ENCODE data around the gene TMEM53.

The TMEM53 gene

DNA sequence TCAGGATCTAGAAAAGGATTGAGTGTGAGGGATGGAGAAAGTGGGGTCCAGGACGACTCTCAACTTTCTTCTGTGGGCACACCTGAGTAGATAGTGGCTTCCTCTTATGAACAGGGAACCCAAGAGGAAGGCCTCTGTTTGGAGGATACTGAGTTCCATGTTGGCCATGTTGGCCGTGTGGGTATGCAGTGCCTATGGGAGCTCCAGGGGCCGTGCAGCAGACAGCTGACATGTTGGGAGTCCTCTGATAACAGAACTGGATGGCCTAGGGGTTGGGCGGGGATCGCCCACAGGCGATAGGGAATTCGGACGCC is 43.0 kb downstream of the TMEM53 start:
- TF ChIP-seq, protein P1, sequence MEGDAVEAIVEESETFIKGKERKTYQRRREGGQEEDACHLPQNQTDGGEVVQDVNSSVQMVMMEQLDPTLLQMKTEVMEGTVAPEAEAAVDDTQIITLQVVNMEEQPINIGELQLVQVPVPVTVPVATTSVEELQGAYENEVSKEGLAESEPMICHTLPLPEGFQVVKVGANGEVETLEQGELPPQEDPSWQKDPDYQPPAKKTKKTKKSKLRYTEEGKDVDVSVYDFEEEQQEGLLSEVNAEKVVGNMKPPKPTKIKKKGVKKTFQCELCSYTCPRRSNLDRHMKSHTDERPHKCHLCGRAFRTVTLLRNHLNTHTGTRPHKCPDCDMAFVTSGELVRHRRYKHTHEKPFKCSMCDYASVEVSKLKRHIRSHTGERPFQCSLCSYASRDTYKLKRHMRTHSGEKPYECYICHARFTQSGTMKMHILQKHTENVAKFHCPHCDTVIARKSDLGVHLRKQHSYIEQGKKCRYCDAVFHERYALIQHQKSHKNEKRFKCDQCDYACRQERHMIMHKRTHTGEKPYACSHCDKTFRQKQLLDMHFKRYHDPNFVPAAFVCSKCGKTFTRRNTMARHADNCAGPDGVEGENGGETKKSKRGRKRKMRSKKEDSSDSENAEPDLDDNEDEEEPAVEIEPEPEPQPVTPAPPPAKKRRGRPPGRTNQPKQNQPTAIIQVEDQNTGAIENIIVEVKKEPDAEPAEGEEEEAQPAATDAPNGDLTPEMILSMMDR (IDR thresholded peaks at IDR 0.05; ENCODE audit: low read length, missing control alignments), result no peak
- no peak for DNase-seq (ENCODE audit: low read depth)
- peak overlapping the region; percentile 63 for H3K4me3 ChIP-seq (replicated peaks; ENCODE audit: low read depth, low read length)

DNA sequence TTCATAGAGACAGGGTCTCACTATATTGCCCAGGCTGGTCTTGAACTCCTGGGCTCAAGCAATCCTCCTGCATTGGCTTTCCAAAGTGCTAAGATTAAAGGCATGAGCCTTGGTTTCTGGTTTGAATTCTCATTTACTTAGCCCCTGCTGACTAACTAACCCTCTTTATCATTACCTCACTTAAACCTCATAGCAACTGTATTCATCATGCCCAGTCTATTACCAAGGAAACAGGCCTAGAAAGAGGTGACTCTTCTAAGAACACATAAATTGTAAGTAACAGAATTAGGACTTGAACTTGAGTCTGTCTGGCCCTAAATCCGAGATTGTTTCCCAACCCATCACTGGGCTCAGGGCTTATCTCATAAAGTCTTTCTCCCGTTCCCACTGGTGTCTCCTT is 44.2 kb downstream of the TMEM53 start:
- no peak for DNase-seq (ENCODE audit: low read depth)
- TF ChIP-seq, protein P1 (IDR thresholded peaks at IDR 0.05; ENCODE audit: low read length, missing control alignments), result no peak
- no peak overlapping the region for H3K4me3 ChIP-seq (replicated peaks; ENCODE audit: low read depth, low read length)

DNA sequence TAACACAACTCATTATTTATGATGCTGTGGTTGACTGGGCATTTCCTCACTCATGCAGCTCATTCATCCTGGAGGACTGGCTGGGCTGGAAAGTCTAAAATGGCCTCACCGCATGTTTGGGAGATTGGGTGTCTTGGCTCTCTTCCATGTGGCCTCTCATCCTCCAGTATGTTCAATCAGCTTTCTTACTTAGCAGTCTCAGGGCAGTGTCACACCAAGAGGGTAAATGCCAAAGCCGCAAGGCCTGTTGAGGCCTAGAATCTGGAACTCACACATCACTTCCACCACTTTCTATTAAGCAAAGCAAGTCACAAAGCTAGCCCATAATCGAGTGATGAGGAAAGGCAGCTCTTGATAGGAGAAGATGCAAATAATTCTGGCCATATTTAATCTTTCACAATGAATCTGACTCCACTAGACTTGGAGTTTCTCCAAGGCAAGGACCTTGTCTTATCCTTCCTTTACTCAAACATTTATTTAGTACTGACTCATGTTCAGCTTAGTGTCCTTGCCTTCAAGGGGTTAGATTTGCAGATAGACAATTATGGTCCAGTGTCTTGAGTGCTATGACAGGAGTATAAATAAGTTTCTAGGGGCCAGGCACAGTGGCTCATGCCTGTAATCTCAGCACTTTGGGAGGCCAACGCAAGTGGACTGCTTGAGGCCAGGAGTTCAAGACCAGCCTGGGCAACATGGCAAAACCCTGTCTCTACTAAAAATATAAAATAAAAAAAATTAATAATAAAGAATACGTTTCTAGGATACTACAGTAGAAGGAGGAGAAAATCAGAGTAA is 45.1 kb downstream of the TMEM53 start:
- peak; percentile 76 for DNase-seq (ENCODE audit: low read depth)

DNA sequence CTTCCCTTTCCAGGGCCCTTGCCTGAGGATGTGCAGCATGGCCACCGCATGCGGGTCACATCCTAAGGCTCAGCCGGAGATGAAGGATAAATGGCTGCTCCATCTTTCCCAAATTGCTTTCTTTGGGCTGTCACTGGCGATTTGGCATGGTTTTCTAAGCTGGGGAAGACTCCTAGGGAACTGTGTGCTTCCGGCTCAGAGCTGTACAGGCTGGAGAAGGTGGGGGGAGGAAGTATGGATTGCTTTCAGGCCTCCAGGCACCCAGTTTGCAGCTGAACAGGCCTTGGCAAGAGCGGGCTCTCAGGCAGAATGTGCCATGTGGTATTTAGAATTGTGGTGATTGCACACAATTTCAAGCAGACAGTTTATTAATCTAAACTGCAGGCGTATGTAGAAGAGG is 48.9 kb downstream of the TMEM53 start:
- DNase-seq (ENCODE audit: low read depth), result no peak
- no peak overlapping the region for H3K4me3 ChIP-seq (replicated peaks; ENCODE audit: low read depth, low read length)
- TF ChIP-seq, protein P1 (IDR thresholded peaks at IDR 0.05; ENCODE audit: low read length, missing control alignments), result no peak

More for the DNA sequence above, 45.1 kb downstream of the TMEM53 start:
- H3K4me3 ChIP-seq (replicated peaks; ENCODE audit: low read depth, low read length), result no peak overlapping the region
- TF ChIP-seq, protein P1 (IDR thresholded peaks at IDR 0.05; ENCODE audit: low read length, missing control alignments), result no peak

DNA sequence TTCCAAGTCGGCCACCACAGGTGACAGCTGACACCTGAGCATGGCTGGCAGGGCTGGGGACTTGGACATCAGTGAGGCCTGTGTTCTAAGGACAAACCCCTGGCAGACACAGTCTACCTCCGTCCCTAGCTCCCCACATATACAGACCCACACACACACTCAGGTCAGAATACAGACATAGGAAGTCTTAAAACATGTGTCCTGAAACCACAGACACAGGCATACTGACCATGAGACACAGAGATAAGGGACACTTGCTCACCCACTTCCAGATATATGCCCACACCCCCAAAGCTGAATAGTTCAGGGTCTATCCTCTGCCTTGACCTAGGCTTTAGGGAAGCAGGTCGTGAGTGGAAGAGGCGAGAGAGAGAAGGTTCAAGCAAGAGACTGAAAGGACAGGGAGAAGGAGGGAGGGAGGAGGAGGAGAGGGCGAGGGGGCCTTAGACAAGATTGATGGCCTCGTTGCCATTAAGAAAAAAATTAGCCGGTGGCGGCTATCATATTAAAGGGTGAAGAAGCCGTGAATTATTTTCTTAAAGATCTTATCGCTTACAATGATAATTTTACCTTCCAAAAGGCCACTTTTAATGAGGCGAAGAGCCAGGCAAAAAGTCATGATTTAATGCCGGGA is 49.9 kb downstream of the TMEM53 start:
- no peak for DNase-seq (ENCODE audit: low read depth)
- TF ChIP-seq, protein P1 (IDR thresholded peaks at IDR 0.05; ENCODE audit: low read length, missing control alignments), result no peak
- H3K4me3 ChIP-seq (replicated peaks; ENCODE audit: low read depth, low read length), result no peak overlapping the region

DNA sequence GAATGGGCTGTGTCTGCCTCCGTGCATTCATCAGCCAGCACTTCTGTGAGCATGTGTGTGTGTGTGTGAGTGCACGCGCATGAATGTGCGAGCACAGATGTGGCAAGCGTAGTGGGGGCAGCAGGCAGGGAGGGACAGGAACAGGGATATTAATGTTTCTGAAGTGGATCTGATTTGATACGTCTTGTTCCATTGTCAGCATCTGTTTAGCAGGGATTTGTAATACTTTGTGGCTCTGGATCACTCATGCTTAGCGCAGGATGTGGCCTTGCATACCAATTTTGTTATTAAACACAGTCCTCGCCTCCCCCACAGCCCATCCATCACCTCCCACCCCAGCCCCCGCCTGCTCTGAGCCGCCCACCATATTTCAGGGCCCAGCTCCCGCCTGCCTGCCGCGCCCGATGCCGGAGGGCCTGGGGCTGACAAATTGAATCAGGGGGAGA is 52.4 kb downstream of the TMEM53 start:
- DNase-seq (ENCODE audit: low read depth), result no peak
- no peak overlapping the region for H3K4me3 ChIP-seq (replicated peaks; ENCODE audit: low read depth, low read length)
- TF ChIP-seq, protein P1 (IDR thresholded peaks at IDR 0.05; ENCODE audit: low read length, missing control alignments), result no peak

Data from fibroblast of pulmonary artery (primary cell).